ENCODE results near the gene VWDE.
"Not testable (repeated sequence)": the region's sequence is repeated elsewhere in the genome, so short reads cannot be mapped to it uniquely, and the experiment has no call there.

VWDE gene

GRCh38 chr7:12423997-12424745, 20.5 kb upstream of the VWDE start:
- Histone ChIP-seq H3K4me3 (ENCODE audit: low read length) (peak overlapping the region; percentile 41), H3K9ac (ENCODE audit: low read depth, low read length) (no peak overlapping the region), H3K36me3 (ENCODE audit: insufficient read depth, low read length) (no peaks in the 10 kb centered on the region), H3K27me3 (ENCODE audit: control insufficient read depth, insufficient read depth, low read length) (no peaks in the 10 kb centered on the region), H3K9me3 (replicated peaks; ENCODE audit: low read length) (no peaks in the 10 kb centered on the region), H3K4me1 (ENCODE audit: control insufficient read depth, insufficient read depth, low read length) (peaks cover 25% of the 10 kb centered on the region), H3K4me2 (ENCODE audit: low read length) (peak overlapping the region; percentile 67)

GRCh38 chr7:12423355-12423996, 19.8 kb upstream of the VWDE start:
- Histone ChIP-seq H3K9ac (ENCODE audit: low read depth, low read length) (no peak overlapping the region), H3K27me3 (ENCODE audit: control insufficient read depth, insufficient read depth, low read length) (no peaks in the 10 kb centered on the region), H3K4me1 (ENCODE audit: control insufficient read depth, insufficient read depth, low read length) (peaks cover 25% of the 10 kb centered on the region), H3K4me2 (ENCODE audit: low read length) (peak overlapping the region; percentile 67), H3K36me3 (ENCODE audit: insufficient read depth, low read length) (no peaks in the 10 kb centered on the region), H3K4me3 (ENCODE audit: low read length) (peak overlapping the region; percentile 41), H3K9me3 (replicated peaks; ENCODE audit: low read length) (no peaks in the 10 kb centered on the region)

- Histone ChIP-seq H3K4me3 (ENCODE audit: low read length) (peak overlapping the region; percentile 28), H3K4me2 (ENCODE audit: low read length) (peak overlapping the region; percentile 67), H3K36me3 (ENCODE audit: insufficient read depth, low read length) (no peaks in the 10 kb centered on the region), H3K9me3 (replicated peaks; ENCODE audit: low read length) (no peaks in the 10 kb centered on the region), H3K27me3 (ENCODE audit: control insufficient read depth, insufficient read depth, low read length) (no peaks in the 10 kb centered on the region), H3K9ac (ENCODE audit: low read depth, low read length) (no peak overlapping the region), H3K4me1 (ENCODE audit: control insufficient read depth, insufficient read depth, low read length) (peaks cover 25% of the 10 kb centered on the region)
These were observed 19.1 kb upstream of the VWDE start for GRCh38 chr7:12422554-12423320.

- no peak overlapping the region for H3K9ac ChIP-seq (ENCODE audit: low read depth, low read length)
- no peak overlapping the region for H3K4me3 ChIP-seq (ENCODE audit: low read length)
- no peaks in the 10 kb centered on the region for H3K36me3 ChIP-seq (ENCODE audit: insufficient read depth, low read length)
- no peak overlapping the region for H3K4me2 ChIP-seq (ENCODE audit: low read length)
- no peaks in the 10 kb centered on the region for H3K9me3 ChIP-seq (replicated peaks; ENCODE audit: low read length)
- no peaks in the 10 kb centered on the region for H3K27me3 ChIP-seq (ENCODE audit: control insufficient read depth, insufficient read depth, low read length)
- H3K4me1 ChIP-seq (ENCODE audit: control insufficient read depth, insufficient read depth, low read length) = peaks cover 17% of the 10 kb centered on the region
These were observed 14.8 kb upstream of the VWDE start for GRCh38 chr7:12418452-12418851.

- H3K4me2 ChIP-seq (ENCODE audit: low read length) = no peak overlapping the region
- H3K27me3 ChIP-seq (ENCODE audit: control insufficient read depth, insufficient read depth, low read length) = no peaks in the 10 kb centered on the region
- no peaks in the 10 kb centered on the region for H3K9me3 ChIP-seq (replicated peaks; ENCODE audit: low read length)
- no peaks in the 10 kb centered on the region for H3K4me1 ChIP-seq (ENCODE audit: control insufficient read depth, insufficient read depth, low read length)
- no peak overlapping the region for H3K4me3 ChIP-seq (ENCODE audit: low read length)
- no peaks in the 10 kb centered on the region for H3K36me3 ChIP-seq (ENCODE audit: insufficient read depth, low read length)
- no peak overlapping the region for H3K9ac ChIP-seq (ENCODE audit: low read depth, low read length)
These were observed 11.4 kb upstream of the VWDE start for GRCh38 chr7:12415072-12415471.

- no peaks in the 10 kb centered on the region for H3K4me1 ChIP-seq (ENCODE audit: control insufficient read depth, insufficient read depth, low read length)
- no peaks in the 10 kb centered on the region for H3K9me3 ChIP-seq (replicated peaks; ENCODE audit: low read length)
- H3K4me3 ChIP-seq (ENCODE audit: low read length) = no peak overlapping the region
- H3K9ac ChIP-seq (ENCODE audit: low read depth, low read length) = no peak overlapping the region
- H3K27me3 ChIP-seq (ENCODE audit: control insufficient read depth, insufficient read depth, low read length) = no peaks in the 10 kb centered on the region
- H3K4me2 ChIP-seq (ENCODE audit: low read length) = no peak overlapping the region
- H3K36me3 ChIP-seq (ENCODE audit: insufficient read depth, low read length) = no peaks in the 10 kb centered on the region
These were observed 8.7 kb upstream of the VWDE start for GRCh38 chr7:12412407-12412806.

- no peak overlapping the region for H3K9ac ChIP-seq (ENCODE audit: low read depth, low read length)
- no peak overlapping the region for H3K4me3 ChIP-seq (ENCODE audit: low read length)
- no peaks in the 10 kb centered on the region for H3K9me3 ChIP-seq (replicated peaks; ENCODE audit: low read length)
- no peak overlapping the region for H3K4me2 ChIP-seq (ENCODE audit: low read length)
- H3K4me1 ChIP-seq (ENCODE audit: control insufficient read depth, insufficient read depth, low read length) = no peaks in the 10 kb centered on the region
- no peaks in the 10 kb centered on the region for H3K36me3 ChIP-seq (ENCODE audit: insufficient read depth, low read length)
- no peaks in the 10 kb centered on the region for H3K27me3 ChIP-seq (ENCODE audit: control insufficient read depth, insufficient read depth, low read length)
These were observed 6.9 kb upstream of the VWDE start for GRCh38 chr7:12410523-12410922.

GRCh38 chr7:12409097-12409711, 5.5 kb upstream of the VWDE start:
- H3K4me1 ChIP-seq (ENCODE audit: control insufficient read depth, insufficient read depth, low read length) = no peaks in the 10 kb centered on the region
- no peak overlapping the region for H3K4me2 ChIP-seq (ENCODE audit: low read length)
- peaks cover 2% of the 10 kb centered on the region for H3K27me3 ChIP-seq (ENCODE audit: control insufficient read depth, insufficient read depth, low read length)
- H3K36me3 ChIP-seq (ENCODE audit: insufficient read depth, low read length) = no peaks in the 10 kb centered on the region
- H3K9me3 ChIP-seq (replicated peaks; ENCODE audit: low read length) = no peaks in the 10 kb centered on the region
- H3K4me3 ChIP-seq (ENCODE audit: low read length) = no peak overlapping the region
- no peak overlapping the region for H3K9ac ChIP-seq (ENCODE audit: low read depth, low read length)

GRCh38 chr7:12407652-12408051, 4.0 kb upstream of the VWDE start:
- H3K4me2 ChIP-seq (ENCODE audit: low read length); H3K9me3 ChIP-seq (replicated peaks; ENCODE audit: low read length); H3K36me3 ChIP-seq (ENCODE audit: insufficient read depth, low read length); H3K9ac ChIP-seq (ENCODE audit: low read depth, low read length); H3K4me3 ChIP-seq (ENCODE audit: low read length): not testable (repeated sequence)
- Histone ChIP-seq H3K4me1 (ENCODE audit: control insufficient read depth, insufficient read depth, low read length) (peaks cover 10% of the 10 kb centered on the region), H3K27me3 (ENCODE audit: control insufficient read depth, insufficient read depth, low read length) (peaks cover 10% of the 10 kb centered on the region)

GRCh38 chr7:12402365-12402725, 1.3 kb downstream of the VWDE start:
- H3K27me3 ChIP-seq (ENCODE audit: control insufficient read depth, insufficient read depth, low read length) = peaks cover 10% of the 10 kb centered on the region
- H3K4me3 ChIP-seq (ENCODE audit: low read length) = no peak overlapping the region
- H3K4me2 ChIP-seq (ENCODE audit: low read length) = no peak overlapping the region
- peaks cover 10% of the 10 kb centered on the region for H3K4me1 ChIP-seq (ENCODE audit: control insufficient read depth, insufficient read depth, low read length)
- no peaks in the 10 kb centered on the region for H3K9me3 ChIP-seq (replicated peaks; ENCODE audit: low read length)
- no peak overlapping the region for H3K9ac ChIP-seq (ENCODE audit: low read depth, low read length)
- no peaks in the 10 kb centered on the region for H3K36me3 ChIP-seq (ENCODE audit: insufficient read depth, low read length)

- H3K9ac ChIP-seq (ENCODE audit: low read depth, low read length) = no peak overlapping the region
- no peak overlapping the region for H3K4me2 ChIP-seq (ENCODE audit: low read length)
- H3K9me3 ChIP-seq (replicated peaks; ENCODE audit: low read length) = no peaks in the 10 kb centered on the region
- peaks cover 10% of the 10 kb centered on the region for H3K27me3 ChIP-seq (ENCODE audit: control insufficient read depth, insufficient read depth, low read length)
- no peaks in the 10 kb centered on the region for H3K36me3 ChIP-seq (ENCODE audit: insufficient read depth, low read length)
- no peak overlapping the region for H3K4me3 ChIP-seq (ENCODE audit: low read length)
- peaks cover 10% of the 10 kb centered on the region for H3K4me1 ChIP-seq (ENCODE audit: control insufficient read depth, insufficient read depth, low read length)
These were observed 1.9 kb downstream of the VWDE start for GRCh38 chr7:12401538-12402364.
